SK-N-SH (cell line): ENCODE results near the gene MGAT5. TPM values are rescaled to one million over a fixed set of nuclear protein-coding genes. Genes with fewer than 3 reads are reported as not detected.

Source experiments
- CTCF ChIA-PET: fragments of 300-600, 350-600 bp; formaldehyde crosslinking; extraction: SDS; loops from one replicate; lab custom pipeline; 2021; lab: Yijun Ruan, JAX
- POLR2A ChIA-PET: fragments of 350-600 bp; sonication (Branson Sonifier 250); formaldehyde crosslinking; extraction: SDS; loops from one replicate; lab custom pipeline; 2020; ENCODE audit warnings: antibody characterized with exemption, inconsistent platforms; lab: Yijun Ruan, JAX
- DNase-seq: peaks from one replicate; pipeline ENCODE4 v3.0.0; 2012
- H2AFZ ChIP-seq: fragments of 200-600 bp; sonication (generic); 2 replicates; pipeline ENCODE4 v1.8.1; 2016; ENCODE audit warnings: antibody characterized with exemption, mild to moderate bottlenecking, low read depth
- H3F3A ChIP-seq: fragments of 200-600 bp; sonication (generic); replicated peaks from 2 replicates; pipeline ENCODE3; 2016; ENCODE audit warnings: antibody characterized with exemption, mild to moderate bottlenecking; ENCODE audit not compliant: insufficient read depth
- H3K27ac ChIP-seq, 2 experiments: fragments of 200-500 bp in 1 of 2; fragments of 200-600 bp in 1 of 2; sonication (Bioruptor generic) in 1 of 2; sonication (generic), shearing (Covaris generic) in 1 of 2; 2 replicates each; pipeline versions ENCODE4 v1.5.1 to v1.6.1; 2014 to 2016; ENCODE audit warnings: low read depth in 2 of 2, inconsistent platforms in 1 of 2, low read length in 1 of 2, mild to moderate bottlenecking in 1 of 2, mixed read lengths in 1 of 2
- H3K27me3 ChIP-seq: fragments of 200-600 bp; sonication (generic), shearing (Covaris generic); 2 replicates; pipeline ENCODE4 v1.6.1; 2016; ENCODE audit warnings: mixed run types; ENCODE audit not compliant: insufficient read depth
- H3K36me3 ChIP-seq, 2 experiments: fragments of 200-500 bp in 1 of 2; fragments of 200-600 bp in 1 of 2; sonication (Bioruptor generic) in 1 of 2; sonication (generic) in 1 of 2; replicated peaks in 1 of 2; 2 replicates each; pipeline versions ENCODE3 to v1.5.1; 2014 to 2016; ENCODE audit warnings: low read length in 1 of 2, mild to moderate bottlenecking in 1 of 2; ENCODE audit not compliant: insufficient read depth in 2 of 2, control insufficient read depth in 1 of 2
- H3K4me1 ChIP-seq, 2 experiments: fragments of 200-500 bp in 1 of 2; fragments of 200-600 bp in 1 of 2; sonication (Bioruptor generic) in 1 of 2; sonication (generic), shearing (Covaris generic) in 1 of 2; 2 replicates each; pipeline versions ENCODE4 v1.5.1 to v1.6.1; 2014 to 2016; ENCODE audit warnings: low read depth in 1 of 2, low read length in 1 of 2, mixed run types in 1 of 2; ENCODE audit not compliant: insufficient read depth in 2 of 2, control insufficient read depth in 1 of 2
- H3K4me2 ChIP-seq: fragments of 200-600 bp; sonication (generic), shearing (Covaris generic); 2 replicates; pipeline ENCODE4 v1.6.1; 2017; ENCODE audit warnings: mixed run types
- H3K4me3 ChIP-seq, 2 experiments: fragments of 200-500 bp in 1 of 2; fragments of 200-600 bp in 1 of 2; sonication (Bioruptor generic) in 1 of 2; sonication (generic), shearing (Covaris generic) in 1 of 2; 2 replicates each; pipeline versions ENCODE4 v1.5.1 to v1.8.1; 2014 to 2016; ENCODE audit warnings: low read depth in 2 of 2, inconsistent platforms in 1 of 2, low read length in 1 of 2, mild to moderate bottlenecking in 1 of 2, mixed read lengths in 1 of 2, moderate library complexity in 1 of 2
- H3K79me2 ChIP-seq: fragments of 200-600 bp; sonication (generic); 2 replicates; pipeline ENCODE4 v1.8.1; 2017; ENCODE audit warnings: mild to moderate bottlenecking; ENCODE audit not compliant: insufficient read depth
- H3K9ac ChIP-seq: fragments of 200-600 bp; sonication (generic); 2 replicates; pipeline ENCODE4 v1.6.1; 2017; ENCODE audit warnings: mixed run types
- H3K9me2 ChIP-seq: fragments of 200-600 bp; sonication (generic); 2 replicates; pipeline ENCODE4 v1.6.1; 2017; ENCODE audit warnings: mixed run types
- H3K9me3 ChIP-seq: fragments of 200-600 bp; sonication (generic); 2 replicates; pipeline ENCODE4 v1.6.1; 2017; ENCODE audit warnings: mixed run types, mild to moderate bottlenecking, moderate library complexity
- H4K20me1 ChIP-seq: fragments of 200-600 bp; sonication (generic); 2 replicates; pipeline ENCODE4 v1.6.1; 2017; ENCODE audit warnings: mild to moderate bottlenecking, mixed run types; ENCODE audit not compliant: insufficient read depth
- CHD2 ChIP-seq: fragments of 150-350 bp; IDR thresholded peaks from 2 replicates; pipeline ENCODE4 v1.6.1; 2018; ENCODE audit warnings: low read length; ENCODE audit not compliant: partially characterized antibody
- GABPA ChIP-seq: IDR thresholded peaks from 2 replicates; pipeline ENCODE4 v1.4.0; 2012; ENCODE audit warnings: low read depth, mild to moderate bottlenecking
- JUND ChIP-seq: IDR thresholded peaks from 2 replicates; pipeline ENCODE4 v1.4.0; 2012
- MXI1 ChIP-seq: IDR thresholded peaks from 2 replicates; pipeline ENCODE4 v1.6.1; 2012; ENCODE audit warnings: mild to moderate bottlenecking, low read depth, low read length, improper control_type of control experiment
- NFIC ChIP-seq: IDR thresholded peaks from 2 replicates; pipeline ENCODE4 v1.4.0; 2012; ENCODE audit warnings: borderline replicate concordance
- SIN3A ChIP-seq: IDR thresholded peaks from 2 replicates; pipeline ENCODE4 v1.6.1; 2012; ENCODE audit warnings: low read depth, mild to moderate bottlenecking, low read length, moderate library complexity, borderline replicate concordance
- SMC3 ChIP-seq: IDR thresholded peaks from 2 replicates; pipeline ENCODE4 v1.6.1; 2012; ENCODE audit warnings: low read depth, low read length, improper control_type of control experiment
- WGBS: methylation state at CpG from one replicate; pipeline ENCODE4 v1.1.6; 2017; ENCODE audit warnings: low lambda C conversion rate; 5-methylcytosine and 5-hydroxymethylcytosine counted together
- polyA plus RNA-seq, 3 experiments: library from polyadenylated mRNA; depleted of rRNA; stranded (reverse); fragments of >200 nt; gene quantifications; 2 replicates each; pipeline ENCODE4 v1.2.3, GENCODE V29; 2012
- TF ChIP-seq, protein P1 (sequence below): IDR thresholded peaks from 2 replicates; pipeline ENCODE4 v1.4.0; 2012; ENCODE audit warnings: low read depth
- TF ChIP-seq, protein P2 (sequence below): fragments of 200-600 bp; sonication (generic); IDR thresholded peaks from 2 replicates; pipeline ENCODE4 v1.6.1; 2017; ENCODE audit warnings: antibody characterized with exemption, mild to moderate bottlenecking, moderate library complexity
- TF ChIP-seq, protein P3 (sequence below): IDR thresholded peaks from 2 replicates; pipeline ENCODE4; 2012
- TF ChIP-seq, protein P4 (sequence below): fragments of 150-350 bp; IDR thresholded peaks from 2 replicates; pipeline ENCODE4 v1.6.1; 2016; ENCODE audit warnings: mild to moderate bottlenecking, low read depth, low read length
- TF ChIP-seq, protein P5 (sequence below): IDR thresholded peaks from 2 replicates; pipeline ENCODE4 v1.4.0; 2012; ENCODE audit warnings: low read depth, borderline replicate concordance

Gene MGAT5
- polyA plus RNA-seq, 1 of the 3 experiments (the other 2 are of a cell fraction) = 18.2 TPM

DNA sequence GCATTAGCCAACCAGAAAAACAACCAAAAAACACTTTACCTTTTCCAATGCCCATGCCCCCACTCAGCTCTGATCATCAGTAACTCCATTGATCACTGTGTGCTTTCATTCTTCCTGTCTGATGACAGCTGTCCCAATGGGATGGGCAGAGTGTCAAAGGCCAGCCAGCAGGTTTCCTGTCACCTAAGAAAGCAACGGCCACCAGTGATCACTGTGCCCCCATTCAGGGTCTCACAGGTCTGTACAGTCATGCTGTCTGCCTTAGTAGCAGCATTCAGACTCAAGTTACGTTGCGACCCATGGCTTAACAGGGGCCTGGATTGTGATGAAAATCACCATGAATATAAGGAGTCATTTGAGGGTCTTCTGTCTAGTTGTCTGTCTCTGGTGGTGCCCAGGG lies 184.5 kb downstream of the MGAT5 start:
- Histone ChIP-seq H3K9me3 (no peaks in the 10 kb centered on the region), H3K79me2 (no peaks in the 10 kb centered on the region), H2AFZ (no peak overlapping the region), H3K27me3 (no peaks in the 10 kb centered on the region), H3K4me2 (no peak overlapping the region), H3F3A (no peaks in the 10 kb centered on the region), H3K9me2 (no peaks in the 10 kb centered on the region), H4K20me1 (no peaks in the 10 kb centered on the region), H3K4me1 (no peaks in the 10 kb centered on the region), H3K9ac (no peak overlapping the region), H3K4me3 (no peak overlapping the region), H3K36me3 (peaks cover 2 to 3% of the 10 kb centered on the region in 2 experiments), H3K27ac (no peak overlapping the region)
- 94% methylated on average over 2 of the region's 3 CpGs for WGBS
- TF ChIP-seq MXI1 (no peak), JUND (no peak), SIN3A (no peak), NFIC (no peak), CHD2 (no peak), GABPA (no peak), SMC3 (no peak)
- TF ChIP-seq, protein P1, sequence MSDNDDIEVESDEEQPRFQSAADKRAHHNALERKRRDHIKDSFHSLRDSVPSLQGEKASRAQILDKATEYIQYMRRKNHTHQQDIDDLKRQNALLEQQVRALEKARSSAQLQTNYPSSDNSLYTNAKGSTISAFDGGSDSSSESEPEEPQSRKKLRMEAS = no peak
- TF ChIP-seq, protein P2, sequence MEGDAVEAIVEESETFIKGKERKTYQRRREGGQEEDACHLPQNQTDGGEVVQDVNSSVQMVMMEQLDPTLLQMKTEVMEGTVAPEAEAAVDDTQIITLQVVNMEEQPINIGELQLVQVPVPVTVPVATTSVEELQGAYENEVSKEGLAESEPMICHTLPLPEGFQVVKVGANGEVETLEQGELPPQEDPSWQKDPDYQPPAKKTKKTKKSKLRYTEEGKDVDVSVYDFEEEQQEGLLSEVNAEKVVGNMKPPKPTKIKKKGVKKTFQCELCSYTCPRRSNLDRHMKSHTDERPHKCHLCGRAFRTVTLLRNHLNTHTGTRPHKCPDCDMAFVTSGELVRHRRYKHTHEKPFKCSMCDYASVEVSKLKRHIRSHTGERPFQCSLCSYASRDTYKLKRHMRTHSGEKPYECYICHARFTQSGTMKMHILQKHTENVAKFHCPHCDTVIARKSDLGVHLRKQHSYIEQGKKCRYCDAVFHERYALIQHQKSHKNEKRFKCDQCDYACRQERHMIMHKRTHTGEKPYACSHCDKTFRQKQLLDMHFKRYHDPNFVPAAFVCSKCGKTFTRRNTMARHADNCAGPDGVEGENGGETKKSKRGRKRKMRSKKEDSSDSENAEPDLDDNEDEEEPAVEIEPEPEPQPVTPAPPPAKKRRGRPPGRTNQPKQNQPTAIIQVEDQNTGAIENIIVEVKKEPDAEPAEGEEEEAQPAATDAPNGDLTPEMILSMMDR = no peak
- TF ChIP-seq, protein P3, sequence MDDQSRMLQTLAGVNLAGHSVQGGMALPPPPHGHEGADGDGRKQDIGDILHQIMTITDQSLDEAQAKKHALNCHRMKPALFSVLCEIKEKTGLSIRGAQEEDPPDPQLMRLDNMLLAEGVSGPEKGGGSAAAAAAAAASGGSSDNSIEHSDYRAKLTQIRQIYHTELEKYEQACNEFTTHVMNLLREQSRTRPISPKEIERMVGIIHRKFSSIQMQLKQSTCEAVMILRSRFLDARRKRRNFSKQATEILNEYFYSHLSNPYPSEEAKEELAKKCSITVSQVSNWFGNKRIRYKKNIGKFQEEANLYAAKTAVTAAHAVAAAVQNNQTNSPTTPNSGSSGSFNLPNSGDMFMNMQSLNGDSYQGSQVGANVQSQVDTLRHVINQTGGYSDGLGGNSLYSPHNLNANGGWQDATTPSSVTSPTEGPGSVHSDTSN = no peak
- TF ChIP-seq, protein P4, sequence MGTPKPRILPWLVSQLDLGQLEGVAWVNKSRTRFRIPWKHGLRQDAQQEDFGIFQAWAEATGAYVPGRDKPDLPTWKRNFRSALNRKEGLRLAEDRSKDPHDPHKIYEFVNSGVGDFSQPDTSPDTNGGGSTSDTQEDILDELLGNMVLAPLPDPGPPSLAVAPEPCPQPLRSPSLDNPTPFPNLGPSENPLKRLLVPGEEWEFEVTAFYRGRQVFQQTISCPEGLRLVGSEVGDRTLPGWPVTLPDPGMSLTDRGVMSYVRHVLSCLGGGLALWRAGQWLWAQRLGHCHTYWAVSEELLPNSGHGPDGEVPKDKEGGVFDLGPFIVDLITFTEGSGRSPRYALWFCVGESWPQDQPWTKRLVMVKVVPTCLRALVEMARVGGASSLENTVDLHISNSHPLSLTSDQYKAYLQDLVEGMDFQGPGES = no peak
- DNase-seq = no peak
- ChIA-PET POLR2A (no interaction called here), CTCF (interaction anchor here (0.8 to 2.6 kb wide), 5 partner anchors 10 to 554 kb away, joined by 3 to 7 read pairs (median 3); no protein-coding TSS in a partner anchor)

DNA sequence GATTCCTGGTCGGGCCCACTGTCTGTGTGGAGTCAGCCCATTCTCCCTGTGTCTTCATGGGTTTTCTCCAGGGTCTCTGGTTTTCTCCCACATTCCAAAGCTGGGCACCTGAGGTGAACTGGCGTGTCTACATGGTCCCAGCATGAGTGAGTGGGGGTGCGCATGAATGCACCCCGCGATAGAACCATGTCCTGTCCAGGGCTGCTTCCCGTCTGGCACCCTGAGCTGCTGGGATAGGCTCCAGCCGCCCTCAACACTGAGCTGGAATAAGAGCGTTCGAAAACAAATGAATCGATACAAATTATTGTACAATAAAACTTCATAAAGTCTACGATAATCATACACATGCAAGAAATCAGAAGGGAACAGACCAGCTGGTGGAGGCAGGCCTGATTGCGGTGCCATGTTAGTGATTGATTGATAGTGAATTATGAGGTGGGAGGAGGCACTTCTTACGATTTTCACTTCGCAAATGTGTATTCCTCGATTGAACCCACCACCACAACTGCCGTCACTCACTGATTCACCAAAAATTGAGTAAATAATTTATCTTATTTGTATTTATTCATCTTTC lies 186.6 kb downstream of the MGAT5 start:
- H3K4me1 ChIP-seq = peaks cover 0 to 5% of the 10 kb centered on the region in 2 experiments; a peak in 1 of 4 replicates
- TF ChIP-seq, protein P5, sequence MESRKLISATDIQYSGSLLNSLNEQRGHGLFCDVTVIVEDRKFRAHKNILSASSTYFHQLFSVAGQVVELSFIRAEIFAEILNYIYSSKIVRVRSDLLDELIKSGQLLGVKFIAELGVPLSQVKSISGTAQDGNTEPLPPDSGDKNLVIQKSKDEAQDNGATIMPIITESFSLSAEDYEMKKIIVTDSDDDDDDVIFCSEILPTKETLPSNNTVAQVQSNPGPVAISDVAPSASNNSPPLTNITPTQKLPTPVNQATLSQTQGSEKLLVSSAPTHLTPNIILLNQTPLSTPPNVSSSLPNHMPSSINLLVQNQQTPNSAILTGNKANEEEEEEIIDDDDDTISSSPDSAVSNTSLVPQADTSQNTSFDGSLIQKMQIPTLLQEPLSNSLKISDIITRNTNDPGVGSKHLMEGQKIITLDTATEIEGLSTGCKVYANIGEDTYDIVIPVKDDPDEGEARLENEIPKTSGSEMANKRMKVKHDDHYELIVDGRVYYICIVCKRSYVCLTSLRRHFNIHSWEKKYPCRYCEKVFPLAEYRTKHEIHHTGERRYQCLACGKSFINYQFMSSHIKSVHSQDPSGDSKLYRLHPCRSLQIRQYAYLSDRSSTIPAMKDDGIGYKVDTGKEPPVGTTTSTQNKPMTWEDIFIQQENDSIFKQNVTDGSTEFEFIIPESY = no peak
- no peak for TF ChIP-seq JUND
- TF ChIP-seq GABPA = no peak
- DNase-seq = no peak
- WGBS = 95% methylated on average over 16 of the region's 16 CpGs
- H3K9me3 ChIP-seq = no peaks in the 10 kb centered on the region
- H3K9ac ChIP-seq = no peak overlapping the region
- H3K27ac ChIP-seq = no peak overlapping the region
- H3F3A ChIP-seq = no peaks in the 10 kb centered on the region
- H3K4me3 ChIP-seq = no peak overlapping the region
- ChIA-PET POLR2A (no interaction called here), CTCF (interaction anchor here (1.8 to 4.2 kb wide), 4 partner anchors 10 to 556 kb away, joined by 5 to 33 read pairs (median 6); no protein-coding TSS in a partner anchor)
- H3K4me2 ChIP-seq = no peak overlapping the region
- H4K20me1 ChIP-seq = no peaks in the 10 kb centered on the region
- H2AFZ ChIP-seq = no peak overlapping the region
- H3K79me2 ChIP-seq = no peaks in the 10 kb centered on the region
- H3K36me3 ChIP-seq = peaks cover 0 to 3% of the 10 kb centered on the region in 2 experiments
- no peaks in the 10 kb centered on the region for H3K9me2 ChIP-seq
- no peaks in the 10 kb centered on the region for H3K27me3 ChIP-seq
